HG03135 (cell line): Measurements from ENCODE around the gene ARHGAP42.
"Not testable (repeated sequence)": the region's sequence is repeated elsewhere in the genome, so short reads cannot be mapped to it uniquely, and the experiment has no call there.

ENCODE experiments used
- ATAC-seq: cut with Tn5 transposase; IDR thresholded peaks from one replicate; pipeline ENCODE4 v1.9.1; 2021; ENCODE audit warnings: mild to moderate bottlenecking, moderate library complexity; ENCODE audit not compliant: unreplicated experiment

ARHGAP42 gene

GRCh38 chr11:100865443-100866065, 178.5 kb downstream of the ARHGAP42 start:
- ATAC-seq, result no peak

GRCh38 chr11:100866453-100866852, 179.4 kb downstream of the ARHGAP42 start:
- ATAC-seq, result no peak

- ATAC-seq, result no peak
These were observed 180.5 kb downstream of the ARHGAP42 start for GRCh38 chr11:100867606-100868005.

- no peak for ATAC-seq
These were observed 182.2 kb downstream of the ARHGAP42 start for GRCh38 chr11:100869328-100869727.

- ATAC-seq, result no peak
These were observed 183.1 kb downstream of the ARHGAP42 start for GRCh38 chr11:100870138-100870537.

- ATAC-seq, result no peak
These were observed 186.1 kb downstream of the ARHGAP42 start for GRCh38 chr11:100872951-100873740.

GRCh38 chr11:100874203-100874602, 187.1 kb downstream of the ARHGAP42 start:
- ATAC-seq, result no peak

GRCh38 chr11:100875521-100875869, 188.4 kb downstream of the ARHGAP42 start:
- ATAC-seq, result no peak

GRCh38 chr11:100876815-100877520, 189.9 kb downstream of the ARHGAP42 start:
- no peak for ATAC-seq

- ATAC-seq, result no peak
These were observed 191.4 kb downstream of the ARHGAP42 start for GRCh38 chr11:100878474-100878873.

GRCh38 chr11:100882957-100883356, 195.9 kb downstream of the ARHGAP42 start:
- ATAC-seq, result no peak

- ATAC-seq, result no peak
These were observed 196.7 kb downstream of the ARHGAP42 start for GRCh38 chr11:100883830-100884229.

- no peak for ATAC-seq
These were observed 200.6 kb downstream of the ARHGAP42 start for GRCh38 chr11:100887659-100888058.

- ATAC-seq, result no peak
These were observed 201.7 kb downstream of the ARHGAP42 start for GRCh38 chr11:100888836-100889235.

- no peak for ATAC-seq
These were observed 202.7 kb downstream of the ARHGAP42 start for GRCh38 chr11:100889758-100890157.

- no peak for ATAC-seq
These were observed 203.7 kb downstream of the ARHGAP42 start for GRCh38 chr11:100890789-100891188.

GRCh38 chr11:100892886-100893285, 205.8 kb downstream of the ARHGAP42 start:
- no peak for ATAC-seq

GRCh38 chr11:100895449-100895848, 208.4 kb downstream of the ARHGAP42 start:
- no peak for ATAC-seq

GRCh38 chr11:100895976-100896375, 208.9 kb downstream of the ARHGAP42 start:
- ATAC-seq, result not testable (repeated sequence)

GRCh38 chr11:100901471-100901870, 214.4 kb downstream of the ARHGAP42 start:
- ATAC-seq, result not testable (repeated sequence)

- no peak for ATAC-seq
These were observed 215.5 kb downstream of the ARHGAP42 start for GRCh38 chr11:100902454-100903141.
